Neutrophil (primary cell): ENCODE measurements around the gene MATK.
A peak's percentile ranks its signal among the peaks of the same experiment; 100 is the strongest.

ENCODE experiments used
- H3K27ac ChIP-seq: fragments of 200-600 bp; sonication (generic); 2 replicates; pipeline ENCODE4 v1.5.1; 2016; ENCODE audit warnings: mild to moderate bottlenecking, moderate library complexity
- H3K27me3 ChIP-seq: fragments of 200-600 bp; sonication (generic); 2 replicates; pipeline ENCODE4 v1.6.0; 2016; ENCODE audit warnings: mild to moderate bottlenecking
- H3K36me3 ChIP-seq: fragments of 200-600 bp; sonication (generic); 2 replicates; pipeline ENCODE4 v1.5.1; 2017
- H3K4me1 ChIP-seq, 2 experiments: fragments of 200-600 bp in 1 of 2; sonication (generic) in 1 of 2; 1 replicate in 1 of 2; 2 replicates in 1 of 2; pipeline versions ENCODE4 v1.5.1 to v1.6.1; 2013 to 2016; ENCODE audit warnings: low read depth in 1 of 2, low read length in 1 of 2, mild to moderate bottlenecking in 1 of 2, moderate library complexity in 1 of 2; ENCODE audit not compliant: control insufficient read depth in 1 of 2, insufficient read depth in 1 of 2
- H3K4me3 ChIP-seq, 2 experiments: fragments of 200-600 bp in 1 of 2; sonication (generic) in 1 of 2; 1 replicate in 1 of 2; 2 replicates in 1 of 2; pipeline ENCODE4 v1.5.1; 2013 to 2016; ENCODE audit warnings: low read depth in 1 of 2, low read length in 1 of 2, mild to moderate bottlenecking in 1 of 2, moderate library complexity in 1 of 2
- H3K9me3 ChIP-seq: fragments of 200-600 bp; sonication (generic); 2 replicates; pipeline ENCODE4 v1.5.1; 2016
- TF ChIP-seq, protein P1 (sequence below): fragments of 200-600 bp; sonication (generic); IDR thresholded peaks from 2 replicates; pipeline ENCODE4 v1.5.1; 2016; ENCODE audit warnings: antibody characterized with exemption

MATK gene, protein sequence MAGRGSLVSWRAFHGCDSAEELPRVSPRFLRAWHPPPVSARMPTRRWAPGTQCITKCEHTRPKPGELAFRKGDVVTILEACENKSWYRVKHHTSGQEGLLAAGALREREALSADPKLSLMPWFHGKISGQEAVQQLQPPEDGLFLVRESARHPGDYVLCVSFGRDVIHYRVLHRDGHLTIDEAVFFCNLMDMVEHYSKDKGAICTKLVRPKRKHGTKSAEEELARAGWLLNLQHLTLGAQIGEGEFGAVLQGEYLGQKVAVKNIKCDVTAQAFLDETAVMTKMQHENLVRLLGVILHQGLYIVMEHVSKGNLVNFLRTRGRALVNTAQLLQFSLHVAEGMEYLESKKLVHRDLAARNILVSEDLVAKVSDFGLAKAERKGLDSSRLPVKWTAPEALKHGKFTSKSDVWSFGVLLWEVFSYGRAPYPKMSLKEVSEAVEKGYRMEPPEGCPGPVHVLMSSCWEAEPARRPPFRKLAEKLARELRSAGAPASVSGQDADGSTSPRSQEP

DNA sequence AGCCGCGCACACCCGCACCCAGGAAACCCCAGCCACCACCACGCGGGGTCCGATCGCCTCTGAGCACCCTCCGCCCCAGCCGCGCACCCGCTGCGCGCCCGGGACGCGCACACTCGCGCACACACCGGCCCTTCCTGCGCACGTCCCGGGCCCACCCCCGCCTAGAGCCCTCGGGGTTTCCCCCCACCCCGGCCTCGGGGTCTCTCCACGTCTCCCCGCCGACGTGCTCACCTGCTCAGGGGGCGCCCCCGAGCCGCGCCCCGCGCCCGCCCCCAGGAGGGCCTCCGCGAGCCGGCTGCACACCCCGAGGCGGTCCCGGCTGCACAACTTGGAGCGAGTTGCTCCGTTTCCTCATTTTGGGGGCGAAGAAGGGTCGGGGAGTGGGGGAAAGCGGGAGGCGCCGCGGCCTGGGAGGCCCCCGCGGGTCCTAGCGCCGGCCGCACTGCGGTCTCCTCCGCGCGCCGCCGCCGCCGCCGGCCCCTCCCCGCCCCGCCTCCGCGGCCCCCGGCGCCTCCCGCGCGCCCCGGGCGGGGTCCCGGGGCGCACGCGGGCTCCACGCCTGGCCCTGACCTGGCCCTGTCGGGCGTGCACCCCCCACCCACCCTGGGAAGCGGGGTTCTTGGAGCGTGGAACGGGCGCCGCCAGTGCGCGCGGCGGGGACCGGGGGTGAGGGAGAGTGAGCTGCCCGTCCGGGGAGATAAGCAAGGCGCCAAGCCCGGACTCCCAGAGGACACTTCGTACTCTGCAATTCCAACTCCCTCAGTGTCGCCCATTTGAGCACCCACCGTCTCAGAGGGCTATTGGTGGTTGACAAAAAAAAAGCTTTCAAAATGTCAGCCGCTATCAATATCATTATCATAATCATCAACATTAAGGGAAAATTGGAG, at the start of gene MATK:
Gene MATK, minus strand, starts transcription at position 444 of the 887 bp plus-strand sequence. CDS start 1,246 bp downstream, outside the sequence.
- Histone ChIP-seq H3K27me3 (peaks cover 69% of the 10 kb centered on the region), H3K4me1 (peaks cover 13 to 15% of the 10 kb centered on the region in 2 experiments), H3K27ac (no peak within 1 kb of the TSS), H3K4me3 (peak within 1 kb of the TSS; percentile 47 to 57), H3K9me3 (peaks cover 14% of the 10 kb centered on the region), H3K36me3 (no peaks in the 10 kb centered on the region)
- TF ChIP-seq, protein P1, sequence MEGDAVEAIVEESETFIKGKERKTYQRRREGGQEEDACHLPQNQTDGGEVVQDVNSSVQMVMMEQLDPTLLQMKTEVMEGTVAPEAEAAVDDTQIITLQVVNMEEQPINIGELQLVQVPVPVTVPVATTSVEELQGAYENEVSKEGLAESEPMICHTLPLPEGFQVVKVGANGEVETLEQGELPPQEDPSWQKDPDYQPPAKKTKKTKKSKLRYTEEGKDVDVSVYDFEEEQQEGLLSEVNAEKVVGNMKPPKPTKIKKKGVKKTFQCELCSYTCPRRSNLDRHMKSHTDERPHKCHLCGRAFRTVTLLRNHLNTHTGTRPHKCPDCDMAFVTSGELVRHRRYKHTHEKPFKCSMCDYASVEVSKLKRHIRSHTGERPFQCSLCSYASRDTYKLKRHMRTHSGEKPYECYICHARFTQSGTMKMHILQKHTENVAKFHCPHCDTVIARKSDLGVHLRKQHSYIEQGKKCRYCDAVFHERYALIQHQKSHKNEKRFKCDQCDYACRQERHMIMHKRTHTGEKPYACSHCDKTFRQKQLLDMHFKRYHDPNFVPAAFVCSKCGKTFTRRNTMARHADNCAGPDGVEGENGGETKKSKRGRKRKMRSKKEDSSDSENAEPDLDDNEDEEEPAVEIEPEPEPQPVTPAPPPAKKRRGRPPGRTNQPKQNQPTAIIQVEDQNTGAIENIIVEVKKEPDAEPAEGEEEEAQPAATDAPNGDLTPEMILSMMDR: no peak

DNA sequence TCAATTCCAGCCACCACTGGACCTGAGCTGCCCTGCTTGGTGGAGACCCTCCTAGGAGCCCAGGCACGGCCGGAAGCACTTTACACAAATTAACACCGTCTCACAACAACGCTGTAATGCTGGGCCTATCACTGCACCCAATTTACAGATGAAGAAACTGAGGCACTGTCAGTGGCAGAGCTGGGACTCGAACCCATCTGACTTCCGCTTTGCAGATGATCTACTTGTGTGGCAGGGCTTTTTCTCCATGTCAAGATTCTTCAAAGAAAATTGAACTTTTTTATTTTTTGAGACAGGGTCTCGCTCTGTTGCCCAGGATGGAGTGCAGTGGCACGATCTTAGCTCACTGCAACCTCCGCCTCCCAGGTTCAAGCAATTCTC, 48.9 kb upstream of the MATK start:
- TF ChIP-seq, protein P1: no peak
- no peaks in the 10 kb centered on the region for H3K4me1 ChIP-seq
- no peak overlapping the region for H3K27ac ChIP-seq
- H3K4me3 ChIP-seq: no peak overlapping the region
- no peaks in the 10 kb centered on the region for H3K9me3 ChIP-seq
- H3K36me3 ChIP-seq: no peaks in the 10 kb centered on the region
- peaks cover 8% of the 10 kb centered on the region for H3K27me3 ChIP-seq

DNA sequence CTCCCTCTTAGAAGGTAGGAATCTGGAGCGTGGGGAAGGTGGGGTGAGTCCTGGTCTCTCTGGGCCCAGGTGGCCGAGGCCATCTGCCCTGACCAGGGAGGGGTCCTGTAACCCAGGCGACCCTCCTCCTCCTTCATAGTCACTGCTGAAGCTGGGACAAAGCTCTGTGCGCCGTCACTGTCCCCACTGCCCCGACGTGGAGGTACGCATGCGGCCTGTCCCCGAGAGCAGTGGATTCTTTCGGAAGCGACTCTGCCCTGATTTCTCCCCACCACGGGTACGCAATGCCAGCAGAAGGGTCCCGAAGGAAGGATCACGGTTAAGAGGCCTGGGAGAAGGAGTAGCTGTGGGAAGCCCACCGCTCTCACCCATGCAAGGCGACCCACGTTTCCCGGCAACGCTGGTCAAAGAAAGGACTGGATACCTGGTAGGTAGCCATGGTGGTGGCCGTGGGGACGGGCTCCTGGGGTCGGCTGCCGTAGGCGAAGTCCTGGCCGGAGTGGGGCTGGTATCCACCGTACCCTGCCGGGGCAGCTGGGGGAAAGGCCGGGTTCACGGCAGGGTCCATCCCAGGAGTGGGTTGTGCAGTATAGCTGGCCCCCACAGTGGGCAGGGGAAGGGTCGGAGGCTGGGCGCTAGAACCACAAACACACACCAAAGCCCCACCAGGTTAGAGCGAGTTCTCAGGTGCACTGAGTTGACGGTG, 48.3 kb upstream of the MATK start:
- peaks cover 11% of the 10 kb centered on the region for H3K27me3 ChIP-seq
- H3K4me1 ChIP-seq: no peaks in the 10 kb centered on the region
- H3K9me3 ChIP-seq: no peaks in the 10 kb centered on the region
- H3K36me3 ChIP-seq: no peaks in the 10 kb centered on the region
- H3K27ac ChIP-seq: no peak overlapping the region
- no peak overlapping the region for H3K4me3 ChIP-seq
- TF ChIP-seq, protein P1: no peak

DNA sequence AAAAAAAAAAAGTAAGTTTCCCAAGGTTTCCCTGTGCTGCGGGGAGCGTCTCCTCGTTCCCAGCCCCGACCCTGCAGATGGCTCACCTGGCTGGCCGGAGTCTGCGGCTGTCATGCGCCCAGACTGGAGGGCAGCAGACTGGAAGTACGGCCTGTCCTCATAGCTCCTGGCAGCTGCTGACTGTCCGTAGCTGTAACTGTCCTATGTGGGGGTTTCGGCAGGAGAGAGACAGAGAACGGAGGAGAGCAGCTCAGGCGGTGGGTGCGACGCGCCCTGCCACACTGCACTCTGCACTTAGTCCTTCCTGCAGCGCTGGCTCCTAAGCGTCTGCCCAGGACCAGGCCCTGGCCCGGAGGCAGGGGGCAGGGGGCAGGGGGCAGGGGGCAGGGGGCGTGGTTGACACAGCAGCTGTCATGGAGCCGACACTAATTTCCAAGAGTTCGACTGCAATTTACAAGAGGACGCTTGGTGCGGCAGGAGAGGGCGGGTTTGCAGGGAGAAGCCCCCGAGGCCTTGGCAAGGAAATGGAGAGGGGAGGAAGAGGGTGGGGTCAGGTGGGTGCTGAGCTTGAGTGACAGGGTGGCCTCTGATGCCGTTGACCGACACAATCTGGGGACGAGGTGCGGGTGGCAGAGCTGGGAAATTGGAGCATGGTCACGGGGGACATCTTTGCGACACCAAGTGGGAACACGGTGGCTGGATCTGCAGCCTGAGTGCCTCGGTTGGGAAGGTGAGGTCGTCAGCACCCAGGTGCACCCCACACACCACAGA, 47.6 kb upstream of the MATK start:
- Histone ChIP-seq H3K27ac (no peak overlapping the region), H3K4me3 (no peak overlapping the region), H3K36me3 (no peaks in the 10 kb centered on the region), H3K4me1 (no peaks in the 10 kb centered on the region), H3K27me3 (peaks cover 8% of the 10 kb centered on the region), H3K9me3 (no peaks in the 10 kb centered on the region)
- TF ChIP-seq, protein P1: no peak
